AG08395 (cell line): ENCODE measurements around the gene RAD51B.
A peak's percentile ranks its signal among the peaks of the same experiment; 100 is the strongest.

Source experiments
- DNase-seq: peaks from one replicate; pipeline ENCODE4 v3.0.0; 2012; ENCODE audit warnings: mixed read lengths, low spot score

RAD51B gene

DNA sequence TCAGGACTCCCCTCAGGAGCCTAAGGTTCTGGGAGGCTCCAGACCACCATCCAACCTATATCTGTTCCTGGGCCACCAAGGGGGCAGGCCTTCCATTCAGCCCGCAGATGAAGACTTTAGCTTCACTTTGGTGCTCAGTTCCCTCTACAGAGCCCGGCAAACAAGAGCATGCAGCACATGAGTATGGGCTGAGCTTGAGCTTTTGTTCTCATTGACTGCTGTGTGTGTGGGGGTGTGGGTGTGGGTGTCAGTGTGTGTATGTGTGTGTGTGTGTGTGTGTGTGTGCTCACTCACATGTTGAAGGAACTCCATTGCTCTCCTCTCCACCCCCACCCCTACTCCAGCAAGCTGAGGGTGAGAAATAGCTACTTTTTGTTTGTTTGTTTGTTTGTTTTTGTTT lies 754.1 kb downstream of the RAD51B start:
- DNase-seq = no peak

DNA sequence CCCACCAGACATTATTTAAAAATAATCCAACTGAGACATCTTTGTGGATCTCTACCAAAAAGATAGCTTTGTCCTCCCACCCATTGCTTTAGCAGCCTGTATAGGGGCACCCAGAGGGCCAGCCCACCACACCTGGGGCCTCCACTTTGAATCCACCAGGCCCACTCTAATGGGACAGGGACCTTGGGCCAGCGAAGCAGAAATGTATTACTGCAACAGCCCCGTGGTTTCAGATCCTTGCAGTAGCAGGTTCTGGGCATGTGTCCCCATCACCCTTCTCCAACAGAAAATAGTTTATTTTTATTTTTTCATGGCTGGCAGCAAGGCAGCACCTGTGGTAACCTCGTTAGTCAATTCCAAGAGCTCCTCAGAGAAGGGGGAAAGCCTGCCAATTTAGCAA lies 754.9 kb downstream of the RAD51B start:
- no peak for DNase-seq

DNA sequence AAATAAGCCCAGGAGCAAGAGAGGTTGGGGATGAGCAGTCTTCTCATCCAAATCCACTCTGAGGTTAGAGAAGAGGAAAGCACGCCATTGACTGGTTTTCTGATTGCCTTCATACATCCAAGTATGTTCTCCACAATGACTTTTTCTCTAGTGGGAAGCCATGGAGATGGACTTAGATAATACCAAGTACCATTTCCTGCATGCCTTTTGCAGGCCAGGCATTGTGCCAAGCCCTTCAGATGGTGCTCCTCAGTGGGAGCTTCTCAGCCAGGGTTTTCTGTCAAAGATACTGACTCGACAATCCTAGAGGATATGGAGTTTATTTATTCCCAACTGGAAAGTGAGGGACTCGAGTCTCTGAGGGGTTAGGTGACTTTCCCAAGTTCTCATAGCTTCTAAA lies 755.3 kb downstream of the RAD51B start:
- DNase-seq = peak; percentile 37

DNA sequence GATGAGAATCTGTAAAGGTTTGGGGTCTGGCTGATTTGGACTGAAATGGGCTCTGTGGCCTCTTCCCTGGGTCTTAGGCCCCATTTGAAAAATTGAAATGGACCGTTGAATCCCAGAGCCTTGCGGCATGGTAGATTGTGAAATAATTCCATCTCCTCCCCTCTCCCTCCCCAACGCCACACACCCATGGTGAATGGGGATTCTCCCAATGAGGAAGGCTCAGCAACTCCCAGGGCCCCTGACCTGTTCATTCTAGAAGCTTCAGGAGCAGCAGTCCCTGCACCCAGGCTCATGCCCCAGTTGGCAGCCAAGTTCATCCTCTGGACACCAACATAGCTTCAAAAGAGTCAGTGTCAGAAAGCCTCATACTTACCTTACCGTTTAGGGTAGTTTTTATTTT lies 755.8 kb downstream of the RAD51B start:
- DNase-seq = no peak

DNA sequence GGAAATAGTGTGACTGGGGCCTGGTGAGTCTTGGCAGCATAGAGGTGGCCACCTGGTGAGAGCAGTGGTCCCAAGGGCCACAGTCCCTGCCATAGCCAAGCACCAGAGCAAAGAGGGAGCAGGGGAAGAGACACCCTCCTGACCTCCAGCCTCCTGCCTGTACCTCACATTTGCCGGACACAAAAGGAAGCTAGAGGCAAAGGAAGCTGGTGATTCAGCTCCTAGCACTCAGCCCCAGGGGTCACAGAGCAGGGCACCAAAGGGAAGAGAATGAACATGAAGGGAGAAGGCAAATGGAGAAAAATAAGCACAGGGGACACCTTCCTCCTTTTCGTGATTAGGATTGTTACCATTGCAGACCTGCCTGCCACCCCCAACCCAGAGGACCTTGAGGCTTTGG lies 756.5 kb downstream of the RAD51B start:
- DNase-seq = no peak

DNA sequence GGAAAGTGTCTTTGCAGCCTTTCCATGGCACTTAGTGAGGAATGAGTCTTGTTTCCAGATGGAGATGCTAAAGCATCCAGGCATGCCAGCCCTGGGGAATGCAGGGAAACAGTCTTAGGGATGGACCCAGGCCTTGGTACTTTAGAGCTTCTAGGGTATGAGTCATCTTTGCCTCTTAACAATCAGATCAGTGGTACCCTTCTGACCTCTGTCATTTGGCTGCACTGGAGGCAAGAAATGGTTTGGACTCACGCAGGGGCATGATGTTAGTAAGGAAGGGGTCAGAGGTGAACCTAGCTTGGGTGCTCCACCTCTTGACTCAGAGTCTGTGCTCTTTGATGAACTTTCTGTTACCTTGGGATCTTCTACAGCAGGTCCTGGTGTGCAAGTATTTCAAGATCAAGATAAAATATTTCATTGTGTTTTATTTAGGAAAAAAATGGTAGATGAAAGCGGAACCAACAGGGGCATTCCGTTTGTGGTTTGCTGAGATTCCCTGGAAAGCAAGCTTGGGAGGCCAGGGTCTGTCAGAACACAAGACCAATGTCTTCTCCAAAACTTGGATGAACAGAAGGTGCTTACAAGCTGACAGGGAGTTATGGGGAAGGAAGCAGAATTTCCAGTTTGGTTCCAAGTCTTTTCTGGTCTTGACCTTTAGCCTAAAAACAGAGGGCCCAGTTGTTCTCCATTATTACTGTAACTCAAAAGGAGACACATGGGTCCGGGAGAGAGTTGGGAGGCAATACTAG lies 757.1 kb downstream of the RAD51B start:
- DNase-seq = peak; percentile 82

DNA sequence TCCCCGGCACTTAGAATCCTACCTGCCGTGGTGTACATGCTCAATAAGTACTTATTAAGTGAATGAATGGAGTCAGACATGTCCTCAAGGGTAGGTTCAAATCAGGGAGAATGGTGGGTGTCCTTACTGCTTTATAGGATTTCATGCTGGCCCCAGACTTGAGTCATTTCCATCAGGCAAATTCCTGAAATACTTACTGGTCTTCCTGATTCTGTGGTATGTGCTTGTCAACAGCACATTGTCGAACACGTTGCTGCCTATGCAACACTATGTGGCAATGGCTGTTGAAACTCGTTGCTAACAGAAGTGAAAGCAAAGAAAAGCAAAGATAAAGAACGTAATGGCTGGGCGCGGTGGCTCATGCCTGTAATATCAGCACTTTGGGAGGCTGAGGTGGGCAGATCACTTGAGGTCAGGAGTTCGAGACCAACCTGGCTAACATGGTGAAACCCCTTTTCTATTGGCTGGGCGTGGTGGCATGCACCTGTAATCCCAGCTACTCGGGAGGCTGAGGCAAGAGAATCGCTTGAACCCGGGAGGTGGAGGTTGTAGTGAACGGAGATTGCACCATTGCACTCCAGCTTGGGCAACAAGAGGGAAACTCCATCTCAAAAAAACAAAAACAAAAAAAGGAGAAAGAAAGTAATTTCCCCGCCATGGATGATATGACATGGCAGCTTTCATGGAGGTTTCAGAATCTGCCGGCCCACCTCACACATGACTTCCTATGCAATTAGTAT lies 758.4 kb downstream of the RAD51B start:
- peak; percentile 92 for DNase-seq

DNA sequence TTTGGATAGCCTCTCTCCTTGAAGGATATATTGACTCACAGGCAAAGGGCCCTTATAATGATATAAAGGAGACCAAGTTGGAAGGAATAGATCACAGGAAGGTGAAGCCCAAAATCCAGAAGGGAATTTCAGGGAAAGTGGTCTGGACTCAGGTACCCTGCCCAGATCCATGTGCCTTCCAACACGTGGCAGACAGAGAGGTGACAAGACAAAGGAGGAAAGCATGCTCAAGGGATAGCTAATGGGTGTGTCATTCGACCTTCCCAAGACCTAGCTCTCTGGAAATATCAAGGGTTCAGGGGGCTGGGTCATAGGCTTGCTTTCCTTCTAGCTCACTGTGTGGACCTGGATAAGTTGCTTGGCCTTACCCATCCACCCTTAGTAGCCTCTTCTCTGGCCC lies 759.0 kb downstream of the RAD51B start:
- no peak for DNase-seq

DNA sequence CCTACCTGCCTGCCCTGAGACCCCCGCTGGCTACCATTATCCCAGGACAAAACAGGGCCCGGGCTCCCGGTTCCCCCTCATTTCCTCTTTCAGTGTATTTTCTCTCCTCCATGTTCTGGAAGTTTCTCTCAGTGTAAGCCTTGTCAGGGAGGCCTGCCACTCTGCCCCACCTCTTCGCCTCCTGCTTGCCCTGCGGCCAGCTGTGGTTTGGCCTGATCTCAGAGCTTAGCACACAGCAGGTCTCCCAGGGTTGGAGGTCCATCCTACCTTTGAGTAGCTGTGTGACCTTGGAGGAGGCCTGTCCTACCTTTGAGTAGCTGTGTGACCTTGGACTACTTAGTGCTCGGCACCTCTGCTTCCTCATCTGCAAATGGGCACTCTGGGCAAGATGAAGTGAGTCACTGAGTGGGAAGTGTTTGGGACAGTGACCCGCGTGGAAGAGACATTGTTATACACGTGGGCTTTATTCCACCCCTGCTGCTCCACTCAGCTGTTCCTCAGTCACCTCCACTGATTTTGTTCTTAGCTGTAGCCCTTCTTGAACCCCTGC lies 760.6 kb downstream of the RAD51B start:
- DNase-seq = no peak

DNA sequence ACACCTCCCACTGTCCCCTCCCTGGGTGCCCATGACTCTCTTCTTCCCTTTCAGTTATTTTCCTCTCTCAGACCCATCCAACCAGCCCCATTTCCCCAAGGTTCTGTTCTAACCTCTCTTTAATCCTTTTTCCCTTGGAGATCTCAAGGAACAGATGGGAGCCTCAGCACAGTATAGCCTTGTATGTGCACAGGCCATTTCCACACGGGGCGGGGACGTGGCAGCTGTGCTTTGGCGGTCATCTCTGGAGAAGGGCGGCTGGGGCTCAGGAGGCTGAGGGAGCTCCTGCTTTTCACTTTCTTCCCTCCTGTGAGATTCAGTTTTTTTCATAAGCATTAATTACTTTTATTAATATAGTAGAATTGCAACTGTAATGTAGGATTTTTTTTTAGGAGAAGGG lies 761.1 kb downstream of the RAD51B start:
- no peak for DNase-seq

DNA sequence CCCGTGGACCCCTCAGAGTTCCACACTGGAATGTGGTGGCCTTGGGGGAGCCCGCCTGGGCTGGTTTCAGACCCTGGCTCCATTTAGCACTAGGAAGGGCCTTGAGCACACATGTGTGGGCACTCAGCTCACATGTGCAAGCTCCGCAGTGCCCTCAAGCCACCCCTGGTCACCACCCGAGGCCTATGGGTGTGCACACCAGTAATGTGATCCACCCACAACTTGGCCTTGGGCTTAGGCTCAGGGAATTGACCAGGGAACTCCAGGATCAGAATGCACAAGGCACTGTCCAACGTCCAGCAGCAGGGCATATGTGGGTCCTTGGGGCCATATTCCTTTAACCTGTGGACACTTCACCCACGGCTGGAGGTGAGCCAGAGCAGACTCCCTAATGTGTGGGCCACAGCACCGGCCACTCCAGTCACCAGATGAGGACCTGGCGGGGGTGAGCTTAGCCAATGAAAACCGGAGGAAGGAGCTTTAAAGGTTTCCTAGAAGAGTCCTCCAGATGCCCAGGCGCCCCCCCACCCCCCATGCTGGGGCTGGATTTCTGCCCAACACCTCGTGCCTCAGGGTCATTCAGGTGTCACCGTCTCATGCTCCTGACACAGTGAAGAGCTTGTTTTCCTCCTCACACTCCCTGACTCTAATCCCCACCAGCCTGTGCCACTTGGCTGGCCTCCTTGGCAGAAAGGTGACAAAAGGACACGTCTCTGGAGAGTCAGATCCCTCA lies 764.1 kb downstream of the RAD51B start:
- no peak for DNase-seq

DNA sequence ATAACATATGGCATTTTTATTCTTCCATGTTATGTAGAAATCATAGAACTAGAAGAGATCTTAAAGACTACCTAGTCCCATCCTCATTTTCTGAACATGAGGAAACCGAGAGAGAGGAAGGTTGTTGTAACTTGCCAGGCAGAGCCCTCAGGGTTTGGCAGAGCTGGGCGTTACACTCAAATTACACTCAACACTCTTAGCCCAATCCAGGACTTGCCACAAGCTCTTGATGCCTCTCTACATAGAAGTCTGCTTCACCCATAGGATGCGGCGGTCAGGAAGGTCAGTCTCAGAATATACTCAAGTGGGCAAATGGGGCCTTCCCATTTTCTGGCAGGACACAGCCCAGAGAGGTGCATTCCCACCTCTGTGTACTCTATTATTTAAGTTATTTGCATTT lies 765.2 kb downstream of the RAD51B start:
- DNase-seq = no peak

DNA sequence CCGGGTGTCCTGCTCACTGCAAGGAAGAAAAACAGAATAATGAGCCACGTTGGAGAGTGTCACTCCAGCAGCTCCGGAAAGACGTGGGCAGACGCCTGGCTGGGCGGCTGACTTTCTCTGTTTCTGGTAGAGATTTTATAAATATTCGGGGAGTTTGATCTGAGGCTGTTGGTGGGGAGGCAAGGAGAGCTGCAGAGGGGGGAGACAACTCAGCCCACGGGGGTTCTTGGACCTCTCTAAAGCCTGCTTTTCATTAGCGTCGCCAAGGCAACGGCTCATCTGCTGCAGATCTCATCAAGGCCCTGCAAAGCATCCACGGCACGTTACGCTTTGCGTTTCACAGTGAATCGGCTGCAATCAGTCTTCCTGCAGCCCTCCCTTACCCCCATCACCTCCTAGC lies 766.1 kb downstream of the RAD51B start:
- DNase-seq = peak; percentile 49

DNA sequence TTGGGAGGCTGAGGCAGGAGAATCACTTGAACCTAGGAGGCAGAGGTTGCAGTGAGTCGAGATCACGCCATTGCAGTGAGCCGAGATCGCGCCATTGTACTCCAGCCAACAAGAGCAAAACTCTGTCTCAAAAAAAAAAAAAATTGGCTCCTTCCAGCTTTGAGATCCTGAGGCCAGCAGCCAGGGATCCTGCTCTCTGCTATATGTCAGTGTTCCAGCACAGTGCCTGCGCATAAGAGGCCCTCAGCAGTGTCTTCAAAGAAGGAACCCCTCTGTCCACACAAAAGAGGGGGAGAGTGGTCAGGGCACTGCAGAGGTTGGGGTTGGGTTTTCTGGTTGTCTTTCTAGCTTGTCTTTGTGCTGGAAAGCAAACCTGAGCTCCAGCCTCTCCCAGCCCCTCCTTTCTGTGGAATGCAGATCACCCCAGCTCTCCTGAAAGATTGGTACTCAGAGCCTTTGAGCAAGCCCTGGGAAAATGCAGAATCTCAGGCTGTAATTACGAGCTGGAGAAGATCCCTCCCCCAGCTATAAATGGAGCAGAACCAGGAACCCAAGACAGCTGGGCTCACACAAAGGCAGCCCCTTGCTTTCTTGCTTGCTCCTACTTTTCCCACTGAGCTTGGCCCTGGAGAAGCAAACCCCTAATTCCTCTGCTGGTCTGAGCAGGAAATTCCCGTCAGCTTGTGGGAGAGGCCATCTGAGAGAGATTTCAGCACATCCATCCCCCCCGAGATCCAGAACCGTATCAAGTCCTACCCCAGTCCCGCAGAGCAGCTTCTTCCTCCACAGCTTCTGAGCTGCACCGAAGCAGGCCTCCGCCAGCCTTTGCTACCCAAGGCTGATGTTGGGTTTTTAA lies 767.5 kb downstream of the RAD51B start:
- DNase-seq = peak; percentile 40

DNA sequence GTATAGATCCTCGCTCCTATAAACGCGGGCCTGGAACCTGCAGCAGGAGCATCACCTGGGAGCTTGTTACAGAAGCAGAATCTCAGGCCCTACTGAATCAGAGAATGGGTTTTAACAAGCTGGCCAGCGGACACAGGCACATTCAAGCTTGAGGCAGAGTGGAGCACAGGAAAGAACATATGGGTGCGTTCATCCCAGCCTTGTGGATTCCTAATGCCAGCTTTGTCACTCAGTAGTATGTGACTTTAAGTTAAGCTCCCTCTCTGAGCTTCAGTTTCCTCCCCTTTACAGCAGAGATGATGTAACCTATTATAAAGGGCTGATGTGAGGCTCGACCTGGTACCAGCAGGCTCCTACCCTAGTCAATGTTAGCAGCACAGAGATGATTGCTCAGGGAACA lies 768.4 kb downstream of the RAD51B start:
- no peak for DNase-seq

DNA sequence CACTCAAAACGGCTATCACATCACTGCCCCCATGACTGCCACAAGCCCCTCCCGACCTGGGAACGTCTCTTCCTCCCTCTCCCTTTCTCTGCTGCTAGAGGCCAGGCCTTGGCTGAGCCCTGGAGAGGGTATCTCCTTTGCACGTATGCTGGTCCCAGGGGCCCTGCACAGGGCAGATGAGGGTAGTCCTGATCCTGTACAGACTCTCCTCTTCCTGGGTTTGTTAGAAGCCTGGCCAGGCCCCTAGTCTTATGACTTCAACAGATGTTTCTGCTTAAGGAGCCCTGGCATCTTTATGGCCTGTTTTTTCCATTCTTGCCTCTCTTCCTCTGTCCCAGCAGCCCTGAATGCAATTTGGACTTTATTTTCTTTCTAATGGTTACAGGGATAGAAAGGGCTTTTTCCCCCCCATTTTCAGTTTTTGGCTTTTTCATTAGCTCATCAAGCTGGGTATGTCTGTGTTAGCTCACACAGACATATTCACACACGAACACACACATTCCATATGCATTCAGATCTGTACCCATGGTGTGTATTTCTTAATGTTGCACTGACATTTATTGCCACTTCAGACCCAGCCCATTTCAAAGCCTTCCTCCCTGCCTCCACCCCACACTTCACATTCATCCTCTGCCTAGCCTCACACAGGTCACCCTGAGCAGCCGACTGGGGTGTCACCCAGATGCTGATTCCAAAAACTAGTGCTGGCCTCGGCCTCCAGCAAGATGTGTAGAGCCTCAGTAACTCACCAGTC lies 770.0 kb downstream of the RAD51B start:
- peak; percentile 81 for DNase-seq

DNA sequence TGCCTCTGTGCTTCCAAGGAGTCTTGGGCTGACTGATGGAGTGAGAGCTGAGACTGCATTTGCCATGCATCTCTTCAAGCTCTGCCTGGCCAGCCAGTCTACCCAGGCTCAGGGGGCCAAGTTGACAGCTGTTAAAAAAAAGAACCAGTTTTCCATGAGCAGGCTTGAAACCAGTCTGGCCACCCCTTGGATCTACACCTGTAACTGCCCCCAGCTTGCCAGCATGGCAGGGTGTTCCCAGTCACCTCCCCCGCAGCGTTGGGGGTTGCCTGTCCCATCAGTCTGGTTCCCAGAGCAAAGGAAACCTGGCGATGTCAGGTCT lies 770.6 kb downstream of the RAD51B start:
- DNase-seq = no peak

DNA sequence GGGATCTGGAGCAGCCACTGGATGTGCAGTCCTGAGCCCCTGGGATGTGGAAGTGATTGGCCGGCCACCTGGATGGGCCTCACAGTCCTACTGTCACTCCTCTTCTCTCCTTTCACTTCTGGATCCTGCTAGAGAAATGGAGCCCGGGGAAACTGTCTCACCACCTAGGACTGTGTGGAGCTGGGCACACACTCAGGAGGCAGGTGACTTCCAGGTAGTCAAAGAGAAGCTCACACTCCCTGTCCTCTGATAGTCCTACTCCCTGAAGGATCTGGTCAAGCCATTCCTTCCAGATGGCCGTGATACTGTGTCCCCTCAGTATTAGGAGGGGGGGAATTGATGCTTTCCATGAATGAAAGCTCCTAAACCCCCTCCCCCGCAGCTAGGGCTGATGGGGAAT lies 772.2 kb downstream of the RAD51B start:
- DNase-seq = no peak

DNA sequence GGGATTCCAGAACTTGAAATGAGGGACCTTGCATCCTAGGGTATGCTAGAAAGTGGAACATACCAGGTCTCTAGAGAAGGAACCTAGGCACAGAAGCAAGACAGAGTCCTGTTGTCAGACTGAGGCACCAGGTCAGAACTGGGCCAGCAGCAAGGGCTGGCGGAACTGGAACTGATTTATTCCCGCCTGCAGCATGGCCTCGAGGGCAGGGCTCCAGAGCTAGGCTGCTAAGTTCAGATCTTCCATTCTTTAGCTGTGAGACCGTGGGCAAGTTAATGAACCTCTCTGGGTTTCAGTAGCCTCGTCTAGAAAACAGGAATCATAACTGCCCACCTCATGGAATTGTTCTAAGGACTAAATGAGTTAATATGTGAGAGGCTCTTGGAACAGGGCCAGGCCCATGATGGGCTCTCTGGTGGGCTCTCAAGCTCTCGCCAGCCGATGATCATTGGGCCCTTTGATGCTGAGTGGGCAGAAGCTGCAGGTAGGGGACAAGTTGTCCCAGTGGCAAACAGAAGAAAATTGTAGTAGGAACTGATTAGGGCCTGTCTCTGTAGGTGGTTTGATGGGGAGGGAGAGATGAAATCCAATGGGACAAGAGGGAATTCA lies 773.5 kb downstream of the RAD51B start:
- no peak for DNase-seq

DNA sequence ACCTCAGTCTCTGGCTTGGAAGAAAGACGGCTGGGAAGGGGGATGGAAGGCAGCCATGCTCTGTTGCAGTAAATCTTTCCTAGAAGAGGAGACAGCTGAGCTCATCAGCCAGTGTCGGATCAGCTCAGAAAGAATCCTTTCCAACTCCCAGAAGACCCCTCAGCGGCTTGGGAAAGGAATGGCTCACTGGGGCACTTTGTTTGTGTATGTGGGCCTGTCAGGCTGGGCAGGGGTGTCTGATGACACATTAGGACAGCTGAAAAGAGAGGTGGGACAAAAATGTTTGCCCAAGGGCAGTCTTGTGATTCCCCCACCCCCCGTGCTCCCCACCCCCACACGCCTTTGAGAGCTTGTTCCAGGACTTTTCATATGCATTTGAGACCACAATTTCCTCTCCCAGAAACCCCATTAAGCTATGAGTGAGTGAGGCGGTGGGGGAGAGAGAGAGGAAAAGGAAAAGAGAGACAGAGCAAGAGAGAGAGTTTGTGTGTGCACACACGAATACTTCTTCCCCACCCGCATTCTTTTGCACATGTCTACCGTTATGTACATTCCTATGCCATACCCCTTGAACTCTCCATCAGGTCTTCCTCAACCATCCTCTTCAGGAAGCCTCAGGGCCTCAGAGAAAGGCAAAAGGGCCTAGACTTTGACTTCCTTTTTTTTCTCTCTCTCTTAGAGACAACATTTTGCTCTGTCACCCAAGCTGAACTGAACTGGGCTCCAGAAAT lies 774.4 kb downstream of the RAD51B start:
- no peak for DNase-seq
